HG02610 (cell line): Measurements from ENCODE around the gene PCGF3.
"Not testable (repeated sequence)": the region's sequence is repeated elsewhere in the genome, so short reads cannot be mapped to it uniquely, and the experiment has no call there.

Source experiments
- ATAC-seq: cut with Tn5 transposase; IDR thresholded peaks from one replicate; pipeline ENCODE4 v1.9.1; 2021; ENCODE audit warnings: mild to moderate bottlenecking, moderate library complexity; ENCODE audit not compliant: unreplicated experiment

PCGF3 gene

DNA sequence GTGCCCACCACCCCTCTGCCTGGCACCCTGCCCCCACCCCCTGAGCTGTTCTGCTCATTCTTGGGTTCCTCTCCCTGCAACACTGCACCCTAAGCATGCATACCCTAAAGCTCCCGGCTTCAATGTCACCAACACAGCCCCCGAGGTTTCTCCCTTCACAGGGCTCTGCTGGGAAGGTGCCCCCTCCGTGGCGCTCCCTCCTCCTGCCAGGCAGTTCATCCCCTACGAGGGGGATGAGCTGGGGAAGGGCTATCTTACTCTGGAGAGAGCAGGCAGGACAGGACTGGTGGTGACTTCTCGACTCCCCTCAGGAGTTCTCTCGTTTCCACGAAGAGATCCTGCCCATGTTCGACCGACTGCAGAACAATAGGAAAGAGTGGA, 38.1 kb upstream of the PCGF3 start:
- no peak for ATAC-seq

DNA sequence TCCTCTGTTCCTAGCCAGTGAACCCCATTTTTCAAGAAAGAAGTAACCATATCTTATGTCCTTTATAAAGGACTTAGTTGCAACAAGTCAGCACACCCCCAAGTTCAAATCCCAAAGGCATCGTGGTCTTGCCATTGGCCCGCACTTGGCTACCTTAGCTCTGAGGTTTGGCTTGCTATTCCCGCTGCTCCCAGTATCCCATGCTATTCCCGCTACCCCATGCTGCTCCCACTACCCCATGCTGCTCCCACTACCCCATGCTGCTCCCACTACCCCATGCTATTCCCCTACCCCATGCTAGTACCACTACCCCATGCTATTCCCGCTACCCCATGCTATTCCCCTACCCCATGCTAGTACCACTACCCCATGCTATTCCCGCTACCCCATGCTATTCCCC, 37.4 kb upstream of the PCGF3 start:
- ATAC-seq = not testable (repeated sequence)

DNA sequence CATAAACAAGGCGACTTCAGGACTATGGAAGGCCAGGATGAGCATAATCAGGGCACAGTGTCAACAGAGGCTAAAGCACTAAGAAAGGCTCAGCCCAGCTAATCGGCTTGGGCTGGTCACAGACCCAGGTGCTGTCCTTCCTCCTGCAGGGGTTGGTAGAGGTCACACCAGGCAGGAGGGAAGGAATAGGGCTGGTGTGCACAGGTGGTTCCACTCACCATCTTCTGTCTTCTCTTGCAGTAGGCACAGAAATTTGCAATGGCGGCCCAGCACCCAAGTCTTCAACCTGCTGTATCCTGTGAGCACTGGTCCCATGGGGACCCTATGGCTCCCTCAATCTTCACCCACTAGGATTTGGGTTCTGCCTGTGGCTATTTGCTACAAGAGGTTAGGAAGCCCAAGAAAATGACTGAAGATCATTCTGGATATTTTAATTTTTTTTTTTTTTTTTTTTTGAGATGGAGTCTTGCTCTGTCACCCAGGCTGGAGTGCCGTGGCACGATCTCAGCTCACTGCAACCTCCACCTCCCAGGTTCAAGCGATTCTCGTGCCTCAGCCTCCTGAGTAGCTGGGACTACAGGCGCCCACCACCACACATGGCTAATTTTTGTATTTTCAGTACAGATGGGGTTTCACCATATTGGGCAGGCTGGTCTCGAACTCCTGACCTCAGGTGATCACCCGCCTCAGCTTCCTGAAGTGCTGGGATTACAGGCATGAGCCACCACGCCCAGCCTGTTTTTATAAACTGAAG, 35.6 kb upstream of the PCGF3 start:
- not testable (repeated sequence) for ATAC-seq

DNA sequence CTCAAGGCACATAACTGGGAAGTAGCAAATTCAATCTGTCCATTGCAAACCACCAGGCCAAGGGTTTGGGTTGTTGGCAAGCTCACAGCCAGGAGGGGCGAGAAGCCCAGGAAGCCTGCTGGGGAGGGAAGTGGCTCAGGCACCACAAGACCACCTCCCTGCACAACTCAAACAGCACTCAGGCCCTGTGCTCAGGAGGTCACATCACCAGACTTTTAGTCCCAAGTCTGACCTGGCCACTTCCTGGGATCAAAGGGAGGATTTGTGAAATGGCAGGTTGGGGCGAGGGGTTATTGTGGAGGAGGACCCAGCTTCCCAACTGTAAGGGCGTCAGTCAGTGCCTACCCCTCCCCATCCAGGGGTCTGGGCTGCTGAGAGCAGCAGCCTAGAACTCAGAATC, 33.9 kb upstream of the PCGF3 start:
- no peak for ATAC-seq

DNA sequence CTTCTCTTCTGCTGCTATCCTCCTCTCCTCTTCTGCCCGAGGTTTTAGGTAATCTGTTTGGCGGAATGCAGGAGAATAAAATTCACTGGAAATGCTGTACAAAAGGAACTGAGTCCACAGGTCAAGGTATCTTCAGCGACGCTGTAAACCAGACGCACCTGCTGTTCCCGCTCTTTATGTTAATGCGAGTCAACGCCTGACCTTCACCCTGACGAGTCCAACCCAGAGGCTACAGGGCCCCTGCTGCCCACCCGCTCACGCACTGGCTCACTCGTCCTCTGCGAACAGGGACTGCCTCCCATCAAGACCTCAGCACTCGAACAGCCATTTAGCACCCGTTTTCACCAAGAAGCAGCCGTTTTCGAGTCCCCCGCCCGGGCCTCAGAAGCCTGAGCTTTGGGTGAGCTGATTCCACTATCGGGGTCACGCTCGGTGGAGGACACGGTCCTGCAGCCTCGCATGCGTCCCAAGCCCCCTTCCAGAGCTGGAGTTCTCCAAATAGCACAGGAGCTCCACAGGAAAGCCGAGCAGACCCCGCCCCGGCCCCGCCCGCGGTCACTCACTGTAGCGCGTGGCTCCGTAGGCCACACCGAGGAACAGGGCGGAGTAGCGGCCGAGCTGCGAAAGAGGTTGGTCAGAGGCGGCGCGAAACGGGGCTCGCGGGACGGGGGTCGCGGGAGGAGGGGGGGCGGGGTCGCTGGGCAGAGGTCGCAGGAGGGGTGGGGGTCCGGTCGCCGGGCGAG, 32.1 kb upstream of the PCGF3 start:
- no peak for ATAC-seq

DNA sequence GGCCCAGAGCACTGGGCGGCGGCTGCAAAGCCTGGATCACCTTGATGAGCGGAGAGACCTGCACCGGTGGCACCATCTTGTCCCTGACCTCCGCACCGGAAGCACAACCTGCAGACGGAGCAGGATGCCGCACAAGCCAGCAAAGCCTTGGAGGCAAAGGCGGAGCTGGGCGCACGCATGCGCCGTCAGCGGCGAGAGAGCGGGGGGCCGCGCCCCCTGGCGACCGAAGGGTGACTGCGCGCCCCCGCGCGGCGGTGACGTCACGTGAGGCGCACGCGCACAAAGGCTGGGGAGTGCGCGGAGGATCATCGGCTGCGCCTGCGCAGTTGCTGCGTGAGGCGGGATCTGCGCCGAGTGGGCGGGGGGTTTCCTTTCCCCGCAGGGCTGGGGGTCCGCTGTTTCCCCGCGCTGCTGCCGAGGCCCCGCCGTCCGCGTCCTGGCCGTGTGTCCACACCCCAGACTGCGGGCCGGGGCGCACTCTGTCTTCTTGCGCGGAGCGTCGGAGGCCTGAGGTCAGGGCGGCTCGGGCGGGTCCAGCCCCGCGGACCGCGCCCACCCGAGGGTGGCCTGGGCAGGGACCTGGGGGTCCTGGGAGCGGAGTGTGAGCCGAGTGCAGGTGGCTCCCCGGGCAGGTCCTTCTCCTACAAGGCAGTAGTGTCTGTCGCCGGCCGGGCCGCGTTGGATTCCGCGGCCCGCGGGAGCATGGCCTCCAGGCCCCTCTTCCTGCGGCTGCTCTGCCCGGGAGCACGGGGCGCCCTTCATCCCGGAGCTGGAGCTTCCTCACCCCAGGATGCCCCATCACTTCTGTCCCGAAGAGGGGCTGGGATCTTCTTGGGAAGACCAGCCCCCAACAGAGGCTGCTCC, 31.2 kb upstream of the PCGF3 start, which contains the start of the genes ATP5ME and MYL5:
ATP5ME (minus strand) TSS at position 105 of the 864 bp plus-strand sequence; CDS start at position 76, 29 bp downstream.
MYL5 (plus strand) TSS at position 371 of the 864 bp plus-strand sequence. CDS start 3,485 bp downstream, outside the sequence.
- ATAC-seq = peak; percentile 83

DNA sequence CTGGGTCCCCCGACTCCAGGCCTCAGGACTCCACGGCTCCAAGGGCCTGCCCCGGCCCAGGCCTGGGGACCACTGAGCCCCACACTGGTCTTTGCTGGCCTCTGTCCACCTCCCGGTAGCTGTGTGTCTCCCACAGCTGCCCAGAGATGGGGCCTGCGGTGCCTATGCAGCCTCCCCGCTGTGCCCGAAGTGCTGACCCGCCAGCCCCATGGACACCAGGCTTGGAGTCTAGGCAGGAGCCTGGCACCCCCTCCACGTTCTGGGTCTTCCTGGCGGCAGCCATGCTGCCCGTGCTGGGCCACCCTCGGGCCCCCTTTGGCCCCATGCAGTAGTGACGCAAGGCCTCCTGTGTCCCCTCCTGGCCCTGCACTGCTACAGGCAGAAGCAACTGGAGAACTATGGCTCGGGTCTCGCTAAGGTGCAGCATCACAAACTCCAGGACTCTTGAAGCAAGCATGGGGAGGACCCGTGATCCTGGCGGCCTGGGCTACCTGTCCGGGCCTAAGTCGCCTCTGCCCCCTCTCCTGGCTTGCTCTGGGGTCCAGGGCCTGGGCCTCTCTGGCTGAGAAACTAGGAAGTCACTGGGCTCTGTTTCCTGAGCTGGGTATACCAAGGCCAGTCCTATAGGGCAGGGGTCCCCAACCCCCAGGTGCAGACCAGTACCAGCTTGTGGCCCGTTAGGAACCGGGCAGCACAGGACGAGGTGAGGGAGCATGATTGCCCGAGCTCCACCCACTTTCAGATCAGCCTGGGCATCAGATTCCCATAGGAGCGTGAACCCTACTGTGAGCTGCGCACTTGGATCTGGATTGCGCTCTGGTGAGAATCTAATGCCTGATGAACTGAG, 30.4 kb upstream of the PCGF3 start:
- ATAC-seq = peak; percentile 2

DNA sequence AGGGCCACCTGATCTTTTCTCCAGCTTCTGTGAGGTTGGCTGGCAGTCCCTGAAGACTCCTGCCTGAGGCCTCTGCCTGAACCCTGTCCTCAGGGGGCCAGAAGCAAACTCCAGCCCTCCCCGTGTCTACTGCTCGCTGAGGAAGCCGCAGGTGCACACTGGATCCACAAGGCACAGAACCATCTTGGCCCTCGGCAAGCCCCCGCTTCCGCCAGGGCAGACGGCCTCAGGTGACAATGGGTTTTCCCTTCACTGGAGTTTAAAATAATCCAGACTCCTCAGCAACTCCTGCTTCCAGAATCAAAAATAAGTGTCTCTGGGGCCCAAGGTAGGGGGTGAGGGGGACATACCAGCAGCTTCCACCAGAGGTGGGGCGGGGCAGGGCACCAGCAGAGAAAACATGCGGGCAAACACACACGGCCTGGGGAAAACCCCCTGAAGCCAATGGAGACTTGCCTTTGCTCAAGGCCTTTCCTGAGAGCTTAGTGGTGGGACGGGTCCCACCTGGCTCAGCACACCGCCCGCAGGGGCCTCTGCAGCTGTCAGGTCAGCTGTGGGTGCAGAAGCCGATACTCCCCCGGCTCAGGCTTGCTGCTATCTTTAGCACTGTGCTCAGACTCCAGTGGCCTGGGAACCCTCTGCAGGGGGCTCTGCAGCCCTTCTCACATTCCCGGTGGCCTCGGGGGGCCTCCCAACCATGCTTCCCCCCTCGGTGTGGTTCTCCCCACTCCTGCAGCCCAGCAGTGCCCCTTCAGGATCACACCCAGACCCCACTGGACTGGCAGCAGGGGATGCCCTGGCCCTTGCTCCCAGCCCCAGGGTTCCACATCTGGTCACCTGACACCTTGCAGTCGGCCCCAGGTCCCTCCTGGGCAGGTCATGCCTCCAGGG, 29.4 kb upstream of the PCGF3 start:
- no peak for ATAC-seq

DNA sequence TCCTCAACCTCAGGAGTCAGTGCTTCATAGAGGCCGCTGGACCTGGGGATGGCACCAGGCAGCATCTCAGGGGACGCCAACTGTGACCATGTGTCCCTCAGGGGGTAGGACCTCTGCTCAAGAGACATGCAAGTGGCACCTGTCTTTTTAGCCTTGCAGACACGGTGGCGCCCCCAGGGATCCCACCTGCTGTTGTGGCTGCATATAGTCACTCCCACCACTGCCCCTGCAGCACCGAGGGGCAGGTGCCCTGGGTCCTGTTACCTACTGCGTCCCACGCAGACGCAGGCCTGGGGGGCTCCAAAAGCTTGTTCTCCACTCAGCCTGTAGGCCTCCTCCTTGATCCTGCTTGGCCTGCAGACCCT, 28.8 kb upstream of the PCGF3 start:
- ATAC-seq = no peak

DNA sequence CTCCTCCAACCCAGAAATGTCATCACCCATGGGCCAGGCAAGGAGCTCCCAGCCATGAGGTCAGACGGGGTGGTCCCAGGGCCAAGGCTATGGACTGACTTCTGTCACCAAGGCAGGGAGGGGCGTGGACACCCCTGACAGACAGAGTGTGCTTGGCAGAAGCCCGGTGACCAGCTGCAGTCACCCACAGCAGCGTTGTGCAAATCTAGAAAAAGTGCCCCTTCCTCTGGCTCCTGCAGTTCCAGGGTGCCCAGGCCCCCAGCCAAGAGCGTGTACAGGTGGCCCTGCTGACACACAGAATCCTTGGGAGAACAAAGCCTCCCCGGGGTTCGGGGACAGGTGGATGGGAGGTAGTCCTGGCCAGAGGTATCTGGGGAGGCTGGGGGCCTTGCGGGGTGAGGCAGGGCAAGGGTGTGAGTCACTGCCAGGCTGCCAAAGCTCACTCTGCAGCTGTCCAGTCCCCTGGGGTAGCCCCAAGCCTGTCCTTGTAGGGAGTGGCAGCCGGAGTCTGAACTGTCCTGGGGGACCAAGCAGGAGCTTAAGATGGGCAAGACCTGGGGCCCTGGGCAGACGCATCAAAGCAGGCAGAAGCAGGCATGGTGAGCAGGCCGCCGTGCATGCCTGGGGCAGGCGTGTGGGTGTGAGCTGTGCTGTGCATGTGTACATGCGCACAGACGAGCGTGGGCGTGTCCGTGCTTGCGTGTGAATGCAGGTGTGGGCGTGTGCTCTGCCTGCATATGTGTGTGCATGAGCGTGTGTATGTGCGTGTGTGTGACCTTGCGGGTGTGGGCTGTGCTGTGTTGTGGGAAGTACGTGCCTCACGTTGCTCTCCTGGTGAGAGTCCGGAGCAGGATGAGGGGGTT, 28.0 kb upstream of the PCGF3 start:
- ATAC-seq = no peak

DNA sequence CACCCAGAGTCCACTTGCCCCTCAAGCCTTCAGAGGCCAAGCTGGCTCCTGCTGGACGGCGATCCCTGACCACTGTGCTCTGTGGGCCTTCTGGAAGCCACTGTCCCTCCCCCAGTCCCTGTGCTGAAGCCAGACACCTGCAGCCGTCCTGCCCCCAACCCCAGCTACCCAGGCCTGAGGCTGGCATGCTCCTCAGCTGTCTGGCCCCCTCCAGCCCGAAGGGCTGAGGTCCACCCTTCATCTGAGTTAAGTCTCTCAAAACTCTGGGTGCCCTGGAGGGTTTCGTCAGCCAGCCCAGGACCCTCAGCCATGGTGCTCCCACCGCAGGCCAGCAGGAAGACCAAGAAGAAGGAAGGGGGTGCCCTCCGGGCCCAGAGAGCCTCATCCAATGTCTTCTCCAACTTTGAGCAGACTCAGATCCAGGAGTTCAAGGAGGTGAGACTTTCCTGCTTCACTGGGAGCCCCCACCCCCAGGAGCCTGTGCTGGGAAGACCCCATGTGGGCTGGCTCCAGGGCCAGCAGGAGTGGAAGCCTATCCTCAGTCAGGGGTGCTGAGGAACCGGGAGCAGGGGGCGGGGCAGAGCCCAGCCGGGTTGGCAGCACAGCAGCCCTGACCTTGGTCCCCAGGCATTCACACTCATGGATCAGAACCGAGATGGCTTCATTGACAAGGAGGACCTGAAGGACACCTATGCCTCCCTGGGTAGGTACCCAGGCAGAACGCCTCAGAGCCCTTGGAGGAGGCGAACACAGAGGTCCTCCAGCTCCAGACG, 27.1 kb upstream of the PCGF3 start:
- no peak for ATAC-seq

DNA sequence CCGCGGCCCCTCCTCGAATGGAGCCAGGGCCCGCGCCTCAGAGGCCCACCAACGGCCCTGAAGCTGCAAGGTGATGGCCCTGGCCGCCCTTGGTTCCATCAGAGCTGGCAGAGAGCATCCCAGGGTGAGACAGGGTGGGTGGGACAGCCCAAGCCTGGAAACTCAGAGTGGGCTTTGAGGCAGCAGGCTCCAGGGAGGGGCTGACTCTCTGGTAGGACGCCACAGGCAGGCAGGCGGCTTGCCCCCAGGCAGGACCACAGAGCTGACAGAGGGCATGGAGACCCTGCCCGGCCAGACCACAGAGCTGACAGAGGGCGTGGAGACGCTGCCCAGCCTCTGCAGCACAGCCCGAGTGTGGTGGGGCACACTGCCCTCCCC, 26.5 kb upstream of the PCGF3 start:
- no peak for ATAC-seq

DNA sequence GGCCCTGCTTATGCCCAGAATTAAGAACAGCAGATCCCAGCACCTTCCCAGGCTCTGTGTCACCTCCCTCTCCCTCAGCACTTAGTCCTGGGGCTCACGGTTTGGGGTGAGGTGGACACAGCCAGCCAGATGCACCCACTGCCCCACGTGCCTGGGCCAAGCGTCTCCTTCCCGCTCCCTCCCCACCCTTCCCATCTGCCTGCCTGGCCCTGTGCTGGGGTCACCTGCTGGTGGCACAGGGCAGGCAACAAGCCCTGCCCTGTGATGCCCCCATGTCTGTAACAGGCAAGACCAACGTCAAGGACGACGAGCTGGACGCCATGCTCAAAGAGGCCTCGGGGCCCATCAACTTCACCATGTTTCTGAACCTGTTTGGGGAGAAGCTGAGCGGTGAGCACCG, 26.0 kb upstream of the PCGF3 start:
- no peak for ATAC-seq

DNA sequence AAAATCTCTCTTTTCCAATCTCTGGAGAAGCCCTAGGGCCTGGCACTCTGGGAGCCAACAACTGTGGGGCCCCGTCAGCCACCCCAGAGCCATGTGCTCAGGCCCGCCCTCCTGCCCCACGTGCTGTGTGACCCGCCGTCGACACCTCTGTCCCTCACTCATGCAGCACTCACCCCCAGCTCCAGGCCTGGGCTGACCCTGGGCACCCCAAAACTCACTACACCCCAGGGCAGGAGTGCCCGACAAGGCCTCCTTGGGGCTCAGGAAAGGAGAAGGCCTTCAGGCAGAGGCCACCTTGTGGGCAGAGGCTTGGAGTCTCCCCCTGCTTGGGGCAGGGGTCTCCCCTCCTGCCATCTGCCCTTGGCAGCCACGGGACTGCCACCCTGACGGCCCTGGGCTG, 25.5 kb upstream of the PCGF3 start:
- no peak for ATAC-seq

DNA sequence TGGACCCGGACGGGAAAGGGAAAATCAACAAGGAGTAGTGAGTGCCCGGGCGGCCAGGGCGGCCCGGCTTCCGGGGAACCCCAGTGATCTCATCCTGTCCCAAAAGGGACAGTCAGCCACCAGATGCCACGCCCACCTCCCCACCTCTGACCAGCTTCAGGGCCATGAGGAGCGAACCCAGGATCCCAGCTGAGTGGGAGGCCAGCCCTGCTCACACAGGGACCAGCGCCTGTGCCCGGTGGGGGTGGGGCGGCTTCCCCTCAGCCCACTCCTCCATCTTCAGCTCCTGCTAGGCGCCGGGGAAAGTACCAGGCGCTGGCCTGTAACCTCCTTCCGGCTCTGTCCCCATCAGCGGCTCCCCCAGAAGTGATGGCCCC, 25.1 kb upstream of the PCGF3 start:
- ATAC-seq = no peak

DNA sequence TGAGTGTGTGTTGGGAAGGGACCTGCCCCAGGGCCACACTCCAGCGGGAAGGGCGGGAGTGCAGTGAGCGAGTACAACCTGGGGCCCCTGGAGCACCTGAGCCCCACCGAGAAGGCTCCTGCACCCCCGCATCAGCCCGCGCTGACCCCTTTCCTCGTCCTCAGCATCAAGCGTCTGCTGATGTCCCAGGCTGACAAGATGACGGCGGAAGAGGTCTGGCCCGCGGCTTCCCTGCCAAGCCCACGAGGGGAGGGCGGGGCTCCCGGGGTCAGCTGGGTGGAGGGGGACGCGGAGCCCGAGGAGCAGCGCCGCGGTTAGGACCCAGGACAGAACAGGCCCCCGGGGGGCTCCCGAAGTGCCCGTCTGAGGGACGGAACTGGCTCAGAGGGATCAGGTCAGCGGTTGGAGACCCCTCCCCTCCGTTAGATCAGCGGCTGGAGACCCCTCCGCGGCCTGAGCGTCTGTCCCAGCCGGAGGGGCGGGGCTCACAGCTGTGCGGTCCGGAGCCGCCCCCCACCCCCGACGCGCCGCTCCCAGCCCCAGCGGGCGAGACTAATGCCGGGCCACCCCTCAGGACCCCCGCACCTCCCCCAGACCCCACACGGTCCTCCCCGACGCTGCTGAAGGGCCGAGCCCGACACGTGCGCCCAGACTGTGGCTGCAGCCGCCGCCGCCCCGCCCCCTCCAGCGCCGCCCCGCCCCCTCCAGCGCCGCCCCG, 24.5 kb upstream of the PCGF3 start:
- no peak for ATAC-seq

DNA sequence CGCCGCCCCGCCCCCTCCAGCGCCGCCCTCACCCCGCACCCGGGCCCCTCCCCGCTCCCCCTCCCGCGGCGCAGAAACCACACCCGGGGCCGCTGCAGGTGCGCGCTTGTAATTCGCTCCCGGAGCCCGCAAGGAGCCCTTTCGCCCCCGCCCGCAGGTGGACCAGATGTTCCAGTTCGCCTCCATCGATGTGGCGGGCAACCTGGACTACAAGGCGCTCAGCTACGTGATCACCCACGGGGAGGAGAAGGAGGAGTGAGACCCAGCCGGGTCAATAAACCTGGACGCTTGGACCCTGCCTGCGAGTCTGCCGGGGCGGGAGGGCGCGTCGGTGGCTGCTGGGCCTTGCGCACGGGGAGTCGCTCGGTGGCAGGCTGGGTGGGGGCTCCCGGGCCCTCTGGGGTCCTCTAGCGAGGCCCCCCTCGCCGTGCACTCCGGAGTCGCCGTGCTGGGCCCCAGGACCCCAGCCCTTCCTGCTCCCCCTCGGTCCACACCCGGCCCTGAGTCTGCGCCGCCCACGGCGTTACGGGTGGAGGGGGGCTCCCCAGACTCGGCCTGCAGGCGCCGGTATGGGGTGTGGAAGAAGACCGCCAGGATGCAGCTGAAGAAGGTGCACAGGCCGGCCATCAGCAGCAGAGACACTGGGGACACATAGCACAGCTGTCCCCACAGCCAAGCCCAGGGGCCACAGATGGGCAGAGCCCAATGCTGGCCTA, 23.7 kb upstream of the PCGF3 start:
- no peak for ATAC-seq
